K562 (cell line): Measurements from ENCODE around the gene BMI1. TPM values are rescaled to one million over a fixed set of nuclear protein-coding genes. Genes with fewer than 3 reads are reported as not detected.

Source experiments
- CCAR2 ChIP-seq: fragments of 200-400 bp; formaldehyde crosslinking; IDR thresholded peaks from 2 replicates; pipeline ENCODE4 v1.6.1; 2017; ENCODE audit warnings: mild to moderate bottlenecking, low read depth, low read length
- COPS2 ChIP-seq: fragments of 450-650 bp; conservative IDR thresholded peaks from 2 replicates; pipeline ENCODE4 v1.6.1; 2016; ENCODE audit warnings: mild to moderate bottlenecking, moderate library complexity
- KAT7 ChIP-seq: sonication (generic); formaldehyde crosslinking; IDR thresholded peaks from 2 replicates; pipeline ENCODE4 v1.8.0; 2022; ENCODE audit warnings: missing genetic modification reagents, mild to moderate bottlenecking, borderline replicate concordance
- KDM1A ChIP-seq, 2 experiments: fragments of 450-650 bp; IDR thresholded peaks; 2 replicates each; pipeline ENCODE4 v1.6.1; 2016; ENCODE audit warnings: mild to moderate bottlenecking in 2 of 2
- MYC ChIP-seq, 2 experiments: fragments of 250-450 bp in 1 of 2; sonication (Bioruptor Pico) in 1 of 2; IDR thresholded peaks; 2 replicates each; pipeline versions ENCODE4 v1.5.1 to v1.6.1; 2012 to 2021; ENCODE audit warnings: low read depth in 2 of 2, borderline replicate concordance in 1 of 2, improper control_type of control experiment in 1 of 2, low read length in 1 of 2, mild to moderate bottlenecking in 1 of 2, moderate library complexity in 1 of 2
- NCOA4 ChIP-seq: fragments of 450-650 bp; IDR thresholded peaks from 2 replicates; pipeline ENCODE4 v1.6.1; 2018; ENCODE audit warnings: mild to moderate bottlenecking; ENCODE audit not compliant: partially characterized antibody
- NFIC ChIP-seq: fragments of 450-650 bp; IDR thresholded peaks from 2 replicates; pipeline ENCODE4 v1.6.1; 2017; ENCODE audit warnings: mild to moderate bottlenecking, inconsistent platforms
- PML ChIP-seq: IDR thresholded peaks from 2 replicates; pipeline ENCODE4 v1.6.1; 2012; ENCODE audit warnings: low read length, inconsistent platforms
- PTTG1 ChIP-seq: fragments of 450-650 bp; IDR thresholded peaks from 2 replicates; pipeline ENCODE4 v1.6.1; 2016; ENCODE audit warnings: low read depth, mild to moderate bottlenecking, missing genetic modification characterization, missing compliant biosample characterization
- SMC3 ChIP-seq: conservative IDR thresholded peaks from 2 replicates; pipeline ENCODE4 v1.6.1; 2011; ENCODE audit warnings: low read depth, low read length, improper control_type of control experiment; ENCODE audit not compliant: insufficient read depth
- SP1 ChIP-seq: sonication (generic); formaldehyde crosslinking; IDR thresholded peaks from 2 replicates; pipeline ENCODE4 v1.8.1; 2022; ENCODE audit warnings: mild to moderate bottlenecking, missing genetic modification reagents
- WHSC1 ChIP-seq: IDR thresholded peaks from one replicate; pipeline ENCODE4 v1.6.1; 2012; ENCODE audit warnings: low read length, control low read depth, inconsistent platforms
- ZNF253 ChIP-seq: fragments of 250-450 bp; sonication (Bioruptor Pico); conservative IDR thresholded peaks from 2 replicates; pipeline ENCODE4 v1.6.1; 2021; ENCODE audit warnings: mild to moderate bottlenecking
- ZNF354B ChIP-seq: fragments of 250-450 bp; sonication (Bioruptor Pico); IDR thresholded peaks from 2 replicates; pipeline ENCODE4 v1.4.0; 2020
- ZNF639 ChIP-seq, 2 experiments: fragments of 200-800 bp in 1 of 2; sonication (Bioruptor generic) in 1 of 2; sonication (generic) in 1 of 2; formaldehyde crosslinking in 1 of 2; IDR thresholded peaks in 1 of 2; conservative IDR thresholded peaks in 1 of 2; 2 replicates each; pipeline versions ENCODE4 v1.5.0 to v1.6.1; 2016 to 2020; ENCODE audit warnings: missing compliant biosample characterization in 1 of 2, missing genetic modification characterization in 1 of 2, missing genetic modification reagents in 1 of 2
- ZNF75A ChIP-seq: fragments of 450-650 bp; formaldehyde crosslinking; IDR thresholded peaks from 2 replicates; pipeline ENCODE4 v1.4.0; 2020; ENCODE audit warnings: mild to moderate bottlenecking
- polyA plus RNA-seq, 8 experiments: library from polyadenylated mRNA; depleted of rRNA in 4 of 8; stranded (reverse) in 5 of 8; unstranded in 3 of 8; fragments of >200 nt; fragmentation: Nextera tagmentation in 2 of 8; fragmentation: Illumina TruSeq in 1 of 8; extraction: Ambion mirVana in 2 of 8; extraction: Trizol in 1 of 8; gene quantifications; 2 replicates each; pipeline versions ENCODE4 v1.2.1 to v1.2.3, GENCODE V29; 2011 to 2014; ENCODE audit warnings: inconsistent platforms in 1 of 8, missing spikeins in 1 of 8
- total RNA-seq, 7 experiments: library from RNA; depleted of rRNA in 6 of 7; stranded (reverse); fragments of >200 nt in 6 of 7; fragmentation: Illumina TruSeq in 2 of 7; extraction: Trizol in 2 of 7; gene quantifications; 2 replicates each; pipeline versions ENCODE4 v1.2.1 to v1.2.3, GENCODE V29; 2011 to 2021; ENCODE audit warnings: low replicate concordance in 1 of 7
- TF ChIP-seq, protein P1 (sequence below): fragments of 250-450 bp; sonication (Bioruptor Pico); IDR thresholded peaks from 2 replicates; pipeline ENCODE4 v1.4.0; 2020; ENCODE audit warnings: mild to moderate bottlenecking
- TF ChIP-seq, protein P2 (sequence below): sonication (generic); formaldehyde crosslinking; IDR thresholded peaks from 2 replicates; pipeline ENCODE4 v1.8.1; 2023; ENCODE audit warnings: missing genetic modification reagents, mild to moderate bottlenecking, borderline replicate concordance

The BMI1 gene
- total and polyA plus RNA-seq, 9 of the 15 experiments (the other 6 are each of a cell fraction or from before 2014, with no cell fraction given): 21.4 to 103 (median 70.8) TPM

GRCh38 chr10:22340329-22341189, 19.7 kb downstream of the BMI1 start (continued):
- TF ChIP-seq ZNF639 (CRISPR knock-in tag; conservative IDR thresholded peaks at IDR 0.05 in 1 of 2, IDR thresholded peaks at IDR 0.05 in 1 of 2) (peak in 1 of 2 experiments; percentile 93; a peak in 2 of 4 replicates), NFIC (peak; percentile 37; the same call in 1 of the 2 replicates), ZNF75A (CRISPR knock-in tag) (no peak), KAT7 (peak; percentile 79), COPS2 (no peak), NCOA4 (no peak), SMC3 (no peak), WHSC1 (no peak), ZNF354B (CRISPR knock-in tag) (no peak), PTTG1 (no peak), MYC (IDR thresholded peaks at IDR 0.05; ENCODE audit: low read depth, low read length) (peak; percentile 43; the same call in 1 of the 2 replicates), MYC (CRISPR knock-in tag; IDR thresholded peaks at IDR 0.05; ENCODE audit: borderline replicate concordance, low read depth) (no peak), PML (peak; percentile 6; the same call in 1 of the 2 replicates), KDM1A (IDR thresholded peaks at IDR 0.05) (no peak), CCAR2 (no peak), SP1 (CRISPR knock-in tag) (no peak), ZNF253 (no peak)
- TF ChIP-seq, protein P1, sequence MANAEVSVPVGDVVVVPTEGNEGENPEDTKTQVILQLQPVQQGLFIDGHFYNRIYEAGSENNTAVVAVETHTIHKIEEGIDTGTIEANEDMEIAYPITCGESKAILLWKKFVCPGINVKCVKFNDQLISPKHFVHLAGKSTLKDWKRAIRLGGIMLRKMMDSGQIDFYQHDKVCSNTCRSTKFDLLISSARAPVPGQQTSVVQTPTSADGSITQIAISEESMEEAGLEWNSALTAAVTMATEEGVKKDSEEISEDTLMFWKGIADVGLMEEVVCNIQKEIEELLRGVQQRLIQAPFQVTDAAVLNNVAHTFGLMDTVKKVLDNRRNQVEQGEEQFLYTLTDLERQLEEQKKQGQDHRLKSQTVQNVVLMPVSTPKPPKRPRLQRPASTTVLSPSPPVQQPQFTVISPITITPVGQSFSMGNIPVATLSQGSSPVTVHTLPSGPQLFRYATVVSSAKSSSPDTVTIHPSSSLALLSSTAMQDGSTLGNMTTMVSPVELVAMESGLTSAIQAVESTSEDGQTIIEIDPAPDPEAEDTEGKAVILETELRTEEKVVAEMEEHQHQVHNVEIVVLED (CRISPR knock-in tag): no peak
- TF ChIP-seq, protein P2, sequence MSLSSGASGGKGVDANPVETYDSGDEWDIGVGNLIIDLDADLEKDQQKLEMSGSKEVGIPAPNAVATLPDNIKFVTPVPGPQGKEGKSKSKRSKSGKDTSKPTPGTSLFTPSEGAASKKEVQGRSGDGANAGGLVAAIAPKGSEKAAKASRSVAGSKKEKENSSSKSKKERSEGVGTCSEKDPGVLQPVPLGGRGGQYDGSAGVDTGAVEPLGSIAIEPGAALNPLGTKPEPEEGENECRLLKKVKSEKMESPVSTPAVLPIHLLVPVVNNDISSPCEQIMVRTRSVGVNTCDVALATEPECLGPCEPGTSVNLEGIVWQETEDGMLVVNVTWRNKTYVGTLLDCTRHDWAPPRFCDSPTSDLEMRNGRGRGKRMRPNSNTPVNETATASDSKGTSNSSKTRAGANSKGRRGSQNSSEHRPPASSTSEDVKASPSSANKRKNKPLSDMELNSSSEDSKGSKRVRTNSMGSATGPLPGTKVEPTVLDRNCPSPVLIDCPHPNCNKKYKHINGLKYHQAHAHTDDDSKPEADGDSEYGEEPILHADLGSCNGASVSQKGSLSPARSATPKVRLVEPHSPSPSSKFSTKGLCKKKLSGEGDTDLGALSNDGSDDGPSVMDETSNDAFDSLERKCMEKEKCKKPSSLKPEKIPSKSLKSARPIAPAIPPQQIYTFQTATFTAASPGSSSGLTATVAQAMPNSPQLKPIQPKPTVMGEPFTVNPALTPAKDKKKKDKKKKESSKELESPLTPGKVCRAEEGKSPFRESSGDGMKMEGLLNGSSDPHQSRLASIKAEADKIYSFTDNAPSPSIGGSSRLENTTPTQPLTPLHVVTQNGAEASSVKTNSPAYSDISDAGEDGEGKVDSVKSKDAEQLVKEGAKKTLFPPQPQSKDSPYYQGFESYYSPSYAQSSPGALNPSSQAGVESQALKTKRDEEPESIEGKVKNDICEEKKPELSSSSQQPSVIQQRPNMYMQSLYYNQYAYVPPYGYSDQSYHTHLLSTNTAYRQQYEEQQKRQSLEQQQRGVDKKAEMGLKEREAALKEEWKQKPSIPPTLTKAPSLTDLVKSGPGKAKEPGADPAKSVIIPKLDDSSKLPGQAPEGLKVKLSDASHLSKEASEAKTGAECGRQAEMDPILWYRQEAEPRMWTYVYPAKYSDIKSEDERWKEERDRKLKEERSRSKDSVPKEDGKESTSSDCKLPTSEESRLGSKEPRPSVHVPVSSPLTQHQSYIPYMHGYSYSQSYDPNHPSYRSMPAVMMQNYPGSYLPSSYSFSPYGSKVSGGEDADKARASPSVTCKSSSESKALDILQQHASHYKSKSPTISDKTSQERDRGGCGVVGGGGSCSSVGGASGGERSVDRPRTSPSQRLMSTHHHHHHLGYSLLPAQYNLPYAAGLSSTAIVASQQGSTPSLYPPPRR (CRISPR knock-in tag): no peak
